OCI-M1 (cell line): ENCODE measurements around the gene TCF19.
"Not testable (repeated sequence)": the region's sequence is repeated elsewhere in the genome, so short reads cannot be mapped to it uniquely, and the experiment has no call there.

Experiments used
- DNase-seq: peaks from one replicate; lab custom pipeline; 2025; lab: John Stamatoyannopoulos, UW

TCF19 gene

DNA sequence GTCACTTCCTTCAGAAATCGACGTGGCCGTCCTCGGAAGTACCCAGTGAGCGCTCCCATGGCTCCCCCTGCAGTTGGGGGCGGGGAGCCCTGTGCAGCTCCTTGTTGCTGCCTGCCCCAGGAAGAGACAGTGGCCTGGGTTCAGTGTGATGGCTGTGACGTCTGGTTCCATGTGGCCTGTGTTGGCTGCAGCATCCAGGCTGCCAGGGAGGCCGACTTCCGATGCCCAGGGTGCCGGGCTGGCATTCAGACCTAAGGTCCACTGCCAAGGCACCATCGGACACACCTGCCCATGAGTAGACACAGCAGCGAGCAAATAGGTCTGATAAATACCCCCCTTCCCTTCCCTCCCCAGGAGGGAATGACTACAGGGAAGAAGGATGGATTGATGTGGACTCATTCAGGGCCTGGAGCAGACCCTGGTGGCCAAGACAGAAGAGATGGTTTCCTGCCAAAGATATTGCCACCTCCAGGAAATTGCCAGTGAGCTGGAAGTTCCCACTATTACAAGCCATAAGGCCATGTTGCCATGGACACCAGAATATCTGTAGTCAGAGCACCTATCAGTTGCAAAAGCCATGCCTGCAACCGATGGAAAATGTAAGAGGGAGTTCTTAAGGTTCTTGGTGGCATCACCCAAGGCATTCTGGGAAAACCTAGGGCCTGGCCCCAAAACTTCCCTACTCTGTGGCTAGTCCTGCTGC, 4.2 kb downstream of the TCF19 start:
- DNase-seq: no peak

DNA sequence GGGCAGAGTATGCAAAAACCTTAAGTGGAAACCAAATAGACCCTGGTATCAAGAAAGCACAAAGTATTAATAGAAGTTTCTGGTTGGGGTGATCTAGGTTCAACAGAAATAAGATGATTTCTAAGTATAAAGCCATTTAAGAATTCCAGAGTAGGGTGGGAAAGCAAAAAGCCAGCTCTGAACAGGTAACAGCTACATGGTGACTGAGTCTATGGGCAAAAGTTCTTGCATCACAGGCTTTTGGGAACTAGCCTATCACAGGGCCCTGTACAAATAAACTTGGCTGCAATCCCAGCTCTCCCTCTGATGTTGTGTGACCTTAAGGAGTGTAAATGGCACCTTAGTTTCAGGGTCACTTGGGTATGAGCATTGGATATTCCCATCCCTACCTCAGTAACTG, 5.5 kb downstream of the TCF19 start:
- DNase-seq: peak; percentile 15

- not testable (repeated sequence) for DNase-seq
Observed at GRCh38 chr6:31164475-31165063, 6.2 kb downstream of the TCF19 start.

- not testable (repeated sequence) for DNase-seq
Observed at GRCh38 chr6:31165064-31165832, 6.9 kb downstream of the TCF19 start.

GRCh38 chr6:31165986-31166385, 7.6 kb downstream of the TCF19 start:
- no peak for DNase-seq

DNA sequence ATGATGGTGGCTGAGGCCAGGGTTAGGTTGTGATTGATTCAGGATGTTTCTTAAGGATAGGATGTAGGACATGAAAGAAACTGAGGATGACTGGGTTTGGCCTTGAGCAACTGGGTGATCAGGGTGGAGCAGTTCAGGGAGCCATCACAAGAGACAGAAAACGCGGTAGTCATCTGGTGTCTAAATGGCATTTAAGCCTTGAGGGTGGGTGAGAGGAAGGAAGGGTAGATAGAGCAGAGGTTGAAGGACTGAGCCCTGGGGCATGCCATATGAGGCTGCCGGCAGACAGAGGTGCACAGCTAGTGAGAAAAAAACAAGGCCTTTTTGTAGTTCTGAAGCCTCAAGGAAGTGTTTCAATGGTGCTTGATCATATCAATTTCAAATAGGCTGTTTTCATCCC, 10.2 kb downstream of the TCF19 start:
- no peak for DNase-seq

DNA sequence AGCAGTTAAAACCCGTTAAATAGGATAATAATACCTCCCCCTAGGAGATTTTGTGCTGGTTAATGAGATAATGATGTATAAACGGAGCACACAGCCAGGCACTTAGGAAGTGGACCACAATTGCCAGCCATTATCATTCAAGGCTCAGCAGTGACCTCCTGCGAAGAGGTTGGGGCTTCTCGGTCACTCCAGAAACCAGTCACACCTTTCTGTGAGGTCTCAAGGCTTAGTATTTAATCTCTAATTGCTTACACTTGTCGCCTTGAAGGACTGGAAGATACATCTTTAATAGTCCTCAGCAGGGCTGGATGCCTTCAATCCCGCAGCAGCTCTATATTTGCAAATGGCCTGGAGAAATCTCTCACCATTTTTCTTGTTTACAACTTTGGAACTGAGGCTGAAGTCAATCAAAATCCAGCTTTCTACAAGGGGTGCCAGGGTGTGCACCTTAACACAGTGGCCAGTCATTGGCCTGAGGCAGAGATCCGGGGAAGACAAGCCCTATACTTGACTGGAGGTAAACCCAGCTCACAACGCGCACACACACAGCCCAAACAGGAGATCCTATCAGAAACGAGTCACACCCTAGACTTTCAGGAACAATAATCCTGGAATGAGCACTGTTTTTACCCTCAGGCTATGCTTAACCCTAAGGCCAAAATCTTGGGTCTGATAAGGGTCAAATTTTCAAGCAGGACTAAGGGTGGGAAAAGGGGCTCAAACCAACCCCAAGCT, 10.9 kb downstream of the TCF19 start:
- no peak for DNase-seq

DNA sequence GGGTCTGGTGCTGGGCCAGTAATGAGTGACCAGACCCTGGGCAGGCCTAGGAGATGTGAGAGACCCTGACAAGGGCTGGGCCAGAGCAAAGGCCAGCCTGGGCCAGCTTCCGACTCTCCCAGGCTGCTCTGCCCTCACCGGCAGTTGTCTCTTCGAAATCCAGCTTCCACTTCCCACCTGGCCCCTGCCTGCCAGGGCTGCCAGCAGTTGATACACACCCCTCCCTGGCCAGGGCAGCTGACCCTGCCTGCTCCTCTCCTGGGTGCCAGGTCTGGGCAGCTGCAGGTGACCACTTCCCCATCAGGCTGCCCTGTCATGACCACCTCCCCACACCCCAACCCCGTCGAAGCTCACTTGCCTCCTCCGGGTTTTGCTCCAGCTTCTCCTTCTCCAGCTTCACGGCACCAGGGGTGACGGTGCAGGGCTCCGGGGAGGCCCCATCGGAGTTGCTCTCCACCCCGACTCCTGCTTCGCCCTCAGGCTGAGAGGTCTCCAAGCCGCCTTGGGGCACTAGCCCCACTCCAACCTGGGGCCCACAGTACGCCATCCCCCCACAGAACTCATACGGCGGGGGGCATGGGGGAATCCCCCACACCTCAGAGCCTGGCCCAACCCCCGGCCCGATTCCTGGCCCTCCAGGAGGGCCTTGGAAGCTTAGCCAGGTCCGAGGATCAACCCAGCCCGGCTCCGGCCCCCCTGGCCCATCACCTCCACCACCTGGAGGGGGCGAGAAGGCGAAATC, 11.6 kb downstream of the TCF19 start:
- DNase-seq: not testable (repeated sequence)

GRCh38 chr6:31170600-31170881, 12.2 kb downstream of the TCF19 start, which contains the start of gene POU5F1:
TSS of gene POU5F1 (minus strand) at chr6:31170682. CDS start at chr6:31170620, 62 bp downstream.
- DNase-seq: no peak

DNA sequence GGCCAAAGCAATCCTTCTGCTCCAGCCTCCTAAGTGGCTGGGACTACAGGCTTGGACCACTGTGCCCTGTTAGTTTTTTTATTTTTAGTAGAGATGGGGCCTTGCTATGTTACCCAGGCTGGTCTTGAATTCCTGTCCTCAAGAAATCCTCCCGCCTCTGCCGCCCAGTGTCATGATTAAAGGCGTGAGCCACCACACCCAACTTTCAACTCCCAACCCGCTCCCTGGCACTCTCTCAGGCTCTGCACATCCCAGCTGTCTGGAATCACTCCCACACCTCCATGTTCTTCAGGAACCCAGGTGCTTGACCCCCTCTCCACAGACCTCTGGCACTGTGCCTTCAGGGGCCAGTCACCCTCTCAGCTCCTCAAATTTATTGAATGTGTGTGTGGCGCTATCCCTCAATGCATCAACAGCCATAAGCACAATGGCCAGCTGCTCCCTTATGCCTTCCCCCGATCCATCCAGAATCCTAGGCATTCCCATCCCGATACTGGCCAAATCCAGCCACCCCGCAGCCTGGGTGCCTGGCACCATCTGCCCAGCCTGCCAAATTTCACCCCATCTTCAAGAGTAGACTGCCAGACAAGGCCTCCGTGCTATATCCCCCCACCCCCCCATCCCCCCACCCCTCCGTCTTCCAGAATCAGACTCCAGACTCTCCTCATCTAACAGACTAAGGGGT, 12.7 kb downstream of the TCF19 start:
- DNase-seq: no peak

DNA sequence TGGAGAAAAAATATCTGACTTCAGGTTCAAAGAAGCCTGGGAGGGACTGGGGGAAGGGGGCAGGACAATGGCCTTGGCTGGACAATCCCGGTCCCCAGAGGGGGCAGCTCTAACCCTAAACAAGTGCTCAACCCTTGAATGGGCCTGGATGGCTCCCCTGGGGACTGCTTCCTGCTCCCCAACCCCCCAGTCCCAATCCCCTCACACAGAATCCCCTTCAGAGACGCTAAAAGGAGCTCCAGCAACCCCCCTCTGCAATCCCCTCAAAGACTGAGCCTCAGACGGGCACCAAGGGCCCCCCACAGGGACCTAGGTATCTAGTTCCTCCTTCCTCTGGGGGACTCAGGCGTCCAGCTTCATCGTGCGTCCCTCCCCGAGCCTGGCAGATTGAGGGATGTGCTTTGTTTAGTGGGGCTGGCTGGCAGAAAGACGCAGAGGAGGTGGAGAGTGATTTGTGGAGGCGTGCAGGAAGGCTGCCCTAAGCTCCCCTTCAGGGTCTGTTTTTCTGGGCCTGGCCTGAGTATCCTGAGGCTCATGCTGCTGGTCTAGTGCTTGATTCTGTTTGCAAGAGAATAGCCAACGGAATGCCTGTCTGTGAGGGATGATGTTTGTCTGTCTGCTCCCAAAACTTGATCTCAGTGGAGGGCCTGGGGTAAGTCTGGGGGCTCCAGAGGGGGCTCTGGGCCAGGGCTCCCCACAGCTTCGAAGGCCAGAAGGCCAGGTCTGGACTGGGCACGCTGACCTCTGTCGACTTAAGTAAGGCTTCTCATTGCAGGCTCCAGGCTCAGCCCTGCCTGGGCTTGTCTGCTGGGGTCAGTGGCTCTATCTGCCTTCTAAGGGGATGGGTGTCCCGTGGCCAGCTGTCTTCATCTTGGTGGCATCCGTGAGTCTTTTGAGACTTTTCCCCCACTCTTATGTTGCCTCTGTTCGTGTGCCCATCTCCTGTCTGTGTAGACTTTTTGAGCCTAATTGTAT, 13.8 kb downstream of the TCF19 start:
- no peak for DNase-seq

DNA sequence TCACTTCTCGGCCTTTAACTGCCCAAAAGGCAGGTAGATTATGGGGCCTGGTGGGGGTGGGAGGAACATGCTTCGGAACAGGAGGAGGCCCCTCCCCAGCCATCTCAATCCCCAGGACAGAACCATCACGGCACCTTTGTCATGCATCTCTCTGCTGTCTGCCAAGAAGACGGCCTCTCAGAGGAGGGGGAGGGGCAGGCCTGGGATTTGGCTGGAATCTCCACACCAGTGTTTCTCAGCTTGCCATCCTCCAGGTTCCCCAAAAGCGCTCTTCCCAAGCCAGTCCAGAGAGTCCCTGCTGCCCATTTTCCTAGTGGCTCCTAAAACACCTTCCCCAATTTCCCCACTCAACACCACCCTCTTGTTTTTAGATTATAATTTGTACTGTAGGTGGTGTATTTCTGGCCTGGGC, 14.6 kb downstream of the TCF19 start:
- no peak for DNase-seq

GRCh38 chr6:31173406-31173805, 15.0 kb downstream of the TCF19 start:
- DNase-seq: no peak

DNA sequence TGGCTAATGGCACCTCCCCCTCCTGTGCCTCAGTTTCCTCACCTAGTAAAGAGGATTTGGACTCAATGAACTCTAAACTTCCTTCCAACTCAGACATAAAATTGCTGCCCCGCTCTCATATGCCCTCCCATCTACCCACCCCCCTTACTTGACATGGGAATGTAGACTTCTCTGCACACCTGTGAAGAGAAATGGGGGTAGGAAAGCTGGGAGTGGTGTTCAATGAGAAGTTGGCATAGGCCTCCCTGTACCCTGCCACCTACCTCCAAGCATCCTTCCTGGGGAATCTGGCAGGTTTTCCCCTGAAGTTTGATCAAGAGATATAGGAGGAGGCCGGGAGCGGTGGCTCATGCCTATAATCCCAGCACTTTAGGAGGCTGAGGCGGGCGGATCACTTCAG, 16.0 kb downstream of the TCF19 start:
- no peak for DNase-seq

GRCh38 chr6:31175971-31176370, 17.6 kb downstream of the TCF19 start:
- DNase-seq: peak; percentile 45

DNA sequence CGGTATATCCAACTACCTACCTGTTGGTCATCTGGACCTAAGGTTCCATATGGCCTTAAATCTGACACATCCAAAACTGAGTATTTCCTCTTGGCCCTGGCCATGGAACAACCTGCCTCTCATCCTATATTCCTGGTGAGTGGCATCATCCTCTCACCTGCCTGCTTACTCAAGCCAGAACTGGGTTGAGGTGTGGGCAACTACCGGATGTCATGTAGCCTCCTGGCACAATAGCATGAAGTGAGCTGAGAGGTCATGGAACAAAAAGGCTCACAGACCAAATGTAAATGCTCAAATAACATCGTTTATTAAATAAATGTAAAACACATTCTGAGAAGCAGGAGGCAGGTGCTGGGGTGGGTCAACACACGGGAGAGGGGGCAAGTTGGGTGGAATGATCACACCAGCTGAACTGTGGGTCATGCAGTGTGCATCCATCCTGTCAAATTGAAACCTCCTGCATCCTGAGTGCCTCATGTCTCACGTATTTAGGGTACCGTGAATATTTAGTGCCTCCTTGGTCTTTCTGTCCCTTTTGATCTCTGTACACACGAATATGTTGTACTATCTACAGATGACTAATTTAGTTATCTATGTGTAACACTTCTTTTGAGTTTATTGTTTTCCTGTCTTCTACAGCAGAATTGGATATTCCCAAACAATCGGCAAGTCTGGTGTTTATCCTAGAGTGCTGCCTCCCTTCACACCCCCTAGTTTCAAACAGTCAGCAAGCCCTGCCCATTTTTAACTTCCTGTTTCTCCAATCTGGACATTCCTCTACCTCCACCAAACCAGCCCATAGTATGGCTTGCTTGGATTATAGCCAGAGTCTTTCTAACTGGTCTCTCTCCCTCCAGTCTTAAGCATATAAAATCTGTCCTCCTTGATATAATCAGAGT, 20.0 kb downstream of the TCF19 start:
- DNase-seq: peak; percentile 38

DNA sequence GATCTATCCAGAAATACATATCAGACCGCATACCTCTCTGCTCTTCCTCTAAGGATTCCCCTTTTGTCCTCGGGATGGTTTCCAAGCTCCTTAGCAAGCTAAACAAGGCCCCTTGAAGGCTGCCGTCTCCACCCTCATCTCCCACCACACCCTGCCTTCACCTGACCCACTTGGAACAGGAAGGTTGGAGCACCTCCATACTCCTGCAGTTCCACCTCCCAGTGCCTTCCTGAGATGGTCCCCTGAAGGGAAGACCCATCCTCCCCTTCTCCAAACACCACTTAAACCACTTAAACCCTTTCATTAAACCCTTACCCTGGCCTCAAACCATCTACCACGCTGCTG, 20.6 kb downstream of the TCF19 start:
- DNase-seq: no peak

- no peak for DNase-seq
Observed at GRCh38 chr6:31179896-31180295, 21.5 kb downstream of the TCF19 start.

DNA sequence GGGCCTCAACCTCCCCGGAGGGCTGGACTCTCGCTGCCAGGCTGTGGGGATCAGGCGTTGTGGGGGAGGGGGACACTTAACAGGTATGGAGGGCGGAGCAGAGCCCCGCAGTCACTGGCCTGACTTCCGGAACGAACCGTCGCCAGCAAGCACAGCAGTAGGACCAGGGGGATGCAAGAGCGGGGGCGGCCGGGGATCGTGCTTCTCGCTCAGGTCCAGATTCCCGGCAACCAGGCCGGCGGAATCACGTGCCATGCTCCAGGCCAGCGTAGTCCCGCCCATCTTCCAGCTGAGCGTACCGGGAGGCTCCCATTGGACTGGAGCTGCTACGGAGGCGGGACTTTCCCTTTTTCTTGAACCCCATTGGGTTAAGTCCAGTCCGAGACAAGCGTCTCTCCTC, 22.1 kb downstream of the TCF19 start:
- no peak for DNase-seq
